IMR-90 (cell line): Measurements from ENCODE around the gene ADGRL4. TPM values are rescaled to one million over a fixed set of nuclear protein-coding genes. Genes with fewer than 3 reads are reported as not detected.
"Not testable (repeated sequence)": the region's sequence is repeated elsewhere in the genome, so short reads cannot be mapped to it uniquely, and the experiment has no call there.

Experiments used
- ATAC-seq: fragments of 200-7000 bp; cut with Tn5 transposase; 2 replicates; pipeline ENCODE4 v1.9.1; 2020; ENCODE audit warnings: low read depth, mild to moderate bottlenecking, moderate library complexity
- BruUV-seq: library from RNA; stranded (reverse); fragments of 400-500 nt; replicated peaks from 2 replicates; lab custom pipeline; 2021; lab: Mats Ljungman, UMichigan
- CTCF ChIA-PET: fragments of 300-600 bp; formaldehyde crosslinking; extraction: SDS; loops from one replicate; lab custom pipeline; 2021; ENCODE audit warnings: antibody characterized with exemption; lab: Yijun Ruan, JAX
- POLR2A ChIA-PET: fragments of 300-600 bp; sonication (Branson Sonifier 250); formaldehyde crosslinking; loops from one replicate; lab custom pipeline; 2022; ENCODE audit warnings: antibody characterized with exemption; ENCODE audit not compliant: unreplicated experiment; lab: Charles Lee
- DNase-seq: peaks from one replicate; pipeline ENCODE4 v3.0.0; 2013
- H2AFZ ChIP-seq: replicated peaks from 2 replicates; pipeline ENCODE3; 2013; ENCODE audit warnings: low read length, mild to moderate bottlenecking; ENCODE audit not compliant: poor library complexity
- H2AK5ac ChIP-seq: 2 replicates; pipeline ENCODE4 v1.6.1; 2013; ENCODE audit warnings: low read depth, low read length, inconsistent platforms
- H2AK9ac ChIP-seq: replicated peaks from 2 replicates; pipeline ENCODE3; 2013; ENCODE audit warnings: mild to moderate bottlenecking, low read depth, low read length, moderate library complexity; ENCODE audit not compliant: poor library complexity
- H2BK120ac ChIP-seq: 2 replicates; pipeline ENCODE4 v1.6.1; 2013; ENCODE audit warnings: low read depth, low read length, inconsistent platforms
- H2BK15ac ChIP-seq: 3 replicates; pipeline ENCODE4 v1.6.1; 2013; ENCODE audit warnings: low read depth, low read length, inconsistent platforms
- H2BK20ac ChIP-seq: 2 replicates; pipeline ENCODE4 v1.6.1; 2013; ENCODE audit warnings: low read depth, mild to moderate bottlenecking, inconsistent platforms, low read length, moderate library complexity
- H2BK5ac ChIP-seq: 2 replicates; pipeline ENCODE4 v1.6.1; 2013; ENCODE audit warnings: mild to moderate bottlenecking, low read depth, low read length, inconsistent platforms; ENCODE audit not compliant: poor library complexity, severe bottlenecking
- H3K14ac ChIP-seq: replicated peaks from 2 replicates; pipeline ENCODE4 v1.6.1; 2013; ENCODE audit warnings: low read depth, low read length, inconsistent platforms
- H3K18ac ChIP-seq: 2 replicates; pipeline ENCODE4 v1.6.1; 2013; ENCODE audit warnings: low read depth, low read length, control low read depth
- H3K23ac ChIP-seq: 2 replicates; pipeline ENCODE4 v1.6.1; 2013; ENCODE audit warnings: low read depth, low read length, inconsistent platforms
- H3K27ac ChIP-seq: 2 replicates; pipeline ENCODE4 v1.5.1; 2013; ENCODE audit warnings: mild to moderate bottlenecking, control low read depth, low read length; ENCODE audit not compliant: insufficient read depth
- H3K27me3 ChIP-seq: 2 replicates; pipeline ENCODE4 v1.6.1; 2013; ENCODE audit warnings: low read length; ENCODE audit not compliant: control insufficient read depth, insufficient read depth
- H3K36me3 ChIP-seq: 2 replicates; pipeline ENCODE4 v1.6.1; 2013; ENCODE audit warnings: low read length, mixed read lengths; ENCODE audit not compliant: control insufficient read depth, insufficient read depth
- H3K4ac ChIP-seq: 2 replicates; pipeline ENCODE4 v1.6.1; 2013; ENCODE audit warnings: low read depth, low read length, inconsistent platforms
- H3K4me1 ChIP-seq: 2 replicates; pipeline ENCODE4 v1.6.1; 2013; ENCODE audit warnings: low read length, mixed read lengths; ENCODE audit not compliant: control insufficient read depth, insufficient read depth
- H3K4me2 ChIP-seq: 2 replicates; pipeline ENCODE4 v1.6.1; 2013; ENCODE audit warnings: low read depth, mild to moderate bottlenecking, control low read depth, low read length, moderate library complexity
- H3K4me3 ChIP-seq: 2 replicates; pipeline ENCODE4 v1.5.1; 2013; ENCODE audit warnings: low read depth, mild to moderate bottlenecking, control low read depth, low read length, moderate library complexity; ENCODE audit not compliant: insufficient read depth
- H3K56ac ChIP-seq: 2 replicates; pipeline ENCODE4 v1.6.1; 2013; ENCODE audit warnings: low read length, inconsistent platforms; ENCODE audit not compliant: insufficient read depth; ENCODE audit errors: extremely low read depth
- H3K79me1 ChIP-seq, 2 experiments: 2 replicates each; pipeline ENCODE4 v1.6.1; 2013; ENCODE audit warnings: low read length in 2 of 2, inconsistent platforms in 1 of 2, low read depth in 1 of 2
- H3K9ac ChIP-seq: 2 replicates; pipeline ENCODE4 v1.6.1; 2013; ENCODE audit warnings: low read depth, low read length, control low read depth
- H3K9me1 ChIP-seq: 2 replicates; pipeline ENCODE4 v1.6.1; 2013; ENCODE audit warnings: low read length, inconsistent platforms; ENCODE audit not compliant: insufficient read depth
- H3K9me3 ChIP-seq: 2 replicates; pipeline ENCODE4 v1.6.1; 2013; ENCODE audit warnings: low read length; ENCODE audit not compliant: control insufficient read depth, insufficient read depth
- H4K20me1 ChIP-seq: 2 replicates; pipeline ENCODE4 v1.6.1; 2013; ENCODE audit warnings: low read length, inconsistent platforms; ENCODE audit not compliant: insufficient read depth
- H4K5ac ChIP-seq: 2 replicates; pipeline ENCODE4 v1.6.1; 2013; ENCODE audit warnings: mild to moderate bottlenecking, low read depth, low read length, control low read depth
- H4K8ac ChIP-seq, 2 experiments: 2 replicates each; pipeline ENCODE4 v1.6.1; 2013; ENCODE audit warnings: low read depth in 2 of 2, low read length in 2 of 2, control low read depth in 1 of 2, inconsistent platforms in 1 of 2
- H4K91ac ChIP-seq: 2 replicates; pipeline ENCODE4 v1.6.1; 2013; ENCODE audit warnings: low read depth, low read length, inconsistent platforms; ENCODE audit not compliant: insufficient read depth
- WGBS, 2 experiments: methylation state at CpG; one replicate each; pipeline versions ENCODE4 v1.1.5 to v1.1.7; 2013; ENCODE audit warnings: missing lambda C conversion rate in 2 of 2; ENCODE audit not compliant: insufficient read length in 1 of 2; ENCODE audit errors: extremely low coverage in 2 of 2; 5-methylcytosine and 5-hydroxymethylcytosine counted together
- dilution Hi-C: fragments of 300-500 bp; cut with HindIII; formaldehyde crosslinking; loops from one replicate; pipeline ENCODE4 v1.14.3; 2018; ENCODE audit warnings: low sequenced_read_pairs; ENCODE audit not compliant: unreplicated experiment
- in situ Hi-C: fragments of 300-500 bp; cut with MboI; formaldehyde crosslinking; loops from 3 replicates; pipeline ENCODE4 v1.14.3; 2019; ENCODE audit warnings: low sequenced_read_pairs, inconsistent platforms, mixed read lengths
- intact Hi-C: fragments of 100-400 bp; cut with micrococcal nuclease; formaldehyde crosslinking; loops from 2 replicates; pipeline ENCODE4 v1.10.0; 2022
- polyA plus RNA-seq, 3 experiments: library from polyadenylated mRNA; depleted of rRNA; stranded (reverse); fragments of >200 nt; gene quantifications; 2 replicates each; pipeline ENCODE4 v1.2.3, GENCODE V29; 2012; ENCODE audit warnings: low replicate concordance in 1 of 3
- total RNA-seq: library from RNA; depleted of rRNA; stranded (reverse); fragments of >200 nt; gene quantifications from 2 replicates; pipeline ENCODE4 v1.2.3, GENCODE V29; 2012

The ADGRL4 gene
- total and polyA plus RNA-seq, 2 of the 4 experiments (the other 2 are of a cell fraction): 3.2 to 4.5 TPM

- H3K79me1 ChIP-seq, H2BK5ac ChIP-seq, intact Hi-C loops, H3K9me1 ChIP-seq, H2AK9ac ChIP-seq, H3K14ac ChIP-seq, ATAC-seq, H4K91ac ChIP-seq, H3K18ac ChIP-seq, H4K8ac ChIP-seq, H2AFZ ChIP-seq, dilution Hi-C loops, BruUV-seq, DNase-seq, CTCF ChIA-PET, H2BK15ac ChIP-seq, H3K4me3 ChIP-seq, H3K4me2 ChIP-seq, H3K56ac ChIP-seq, POLR2A ChIA-PET, H2AK5ac ChIP-seq, H3K4me1 ChIP-seq, H2BK20ac ChIP-seq, H3K36me3 ChIP-seq, in situ Hi-C loops, H3K9ac ChIP-seq, H4K5ac ChIP-seq, H3K9me3 ChIP-seq, H3K23ac ChIP-seq, H3K4ac ChIP-seq, H3K27me3 ChIP-seq, H3K27ac ChIP-seq, H2BK120ac ChIP-seq, H4K20me1 ChIP-seq: not testable (repeated sequence)
- WGBS, 2 experiments: 69% methylated on average over 4 of the region's 4 CpGs; no CpG with 5 or more reads in 1 of the 2 experiments
Observed at GRCh38 chr1:78875986-78876385, 130.5 kb downstream of the ADGRL4 start.

GRCh38 chr1:78872801-78873200 lies 133.7 kb downstream of the ADGRL4 start:
- H3K9ac ChIP-seq, CTCF ChIA-PET, H2AK5ac ChIP-seq, H3K4me3 ChIP-seq, H2BK15ac ChIP-seq, H4K5ac ChIP-seq, H3K9me3 ChIP-seq, H4K20me1 ChIP-seq, H3K4me1 ChIP-seq, H3K27me3 ChIP-seq, intact Hi-C loops, H3K79me1 ChIP-seq, H3K9me1 ChIP-seq, H2AFZ ChIP-seq, BruUV-seq, H3K4ac ChIP-seq, H3K4me2 ChIP-seq, H2AK9ac ChIP-seq, H3K56ac ChIP-seq, H4K91ac ChIP-seq, H3K36me3 ChIP-seq, in situ Hi-C loops, H2BK5ac ChIP-seq, H3K27ac ChIP-seq, H3K14ac ChIP-seq, dilution Hi-C loops, POLR2A ChIA-PET, H3K23ac ChIP-seq, H3K18ac ChIP-seq: not testable (repeated sequence)
- DNase-seq (peak; percentile 62), ATAC-seq (peak; percentile 79)
- Histone ChIP-seq H2BK20ac (peak overlapping the region; percentile 87; the same call in 1 of the 2 replicates), H4K8ac (0 out of 4 replicates have a peak overlapping the region, but pooled peaks of 1 of the 2 experiments have one; percentile 84), H2BK120ac (peak overlapping the region; percentile 77; the same call in 1 of the 2 replicates)
- WGBS, 2 experiments: no CpG with 5 or more reads among the region's 4 CpGs
